K562 (cell line): Measurements from ENCODE around the gene UBAC2. TPM values are rescaled to one million over a fixed set of nuclear protein-coding genes. Genes with fewer than 3 reads are reported as not detected.

Source experiments
- ATAC-seq: fragments of 200-7000 bp; cut with Tn5 transposase; 3 replicates; pipeline ENCODE4 v1.9.1; 2020; ENCODE audit warnings: moderate library complexity
- BruUV-seq: library from RNA; stranded (reverse); fragments of 400-500 nt; replicated peaks from 2 replicates; lab custom pipeline; 2021; lab: Mats Ljungman, UMichigan
- CTCF ChIA-PET: fragments of 300-600 bp; formaldehyde crosslinking; extraction: SDS; loops from one replicate; lab custom pipeline; 2021; ENCODE audit warnings: low intra/inter-chr PET ratio; lab: Yijun Ruan, JAX
- POLR2A ChIA-PET: fragments of 300-600, 350-650 bp; sonication (Branson Sonifier 250); formaldehyde crosslinking; extraction: SDS; loops from one replicate; lab custom pipeline; 2021; ENCODE audit warnings: antibody characterized with exemption, inconsistent platforms; lab: Yijun Ruan, JAX
- DNase-seq, 4 experiments: peaks; one replicate each; pipeline versions ENCODE4 v3.0.0 to v3.0.0-alpha.2; 2011 to 2018; ENCODE audit warnings: low spot score in 3 of 4, mixed read lengths in 3 of 4; ENCODE audit errors: extremely low read depth in 1 of 4
- FAIRE-seq: peaks from 2 replicates; lab custom pipeline; 2011; peaks lifted over from hg19 to GRCh38; lab: Jason Lieb, UNC
- H2AFZ ChIP-seq: 2 replicates; pipeline ENCODE4 v1.6.0; 2011; ENCODE audit warnings: low read depth, low read length, control low read depth, inconsistent platforms
- H3K27ac ChIP-seq: fragments of 200-600 bp; 3 replicates; pipeline ENCODE4 v1.8.0; 2011; ENCODE audit warnings: low read depth, mild to moderate bottlenecking, control low read depth, inconsistent platforms, low read length, moderate library complexity, mixed read lengths; ENCODE audit errors: extremely low read depth
- H3K27me3 ChIP-seq, 2 experiments: fragments of 300-600 bp in 1 of 2; 2 replicates in 1 of 2; 3 replicates in 1 of 2; pipeline versions ENCODE4 v1.6.0 to v1.8.0; 2011; ENCODE audit warnings: inconsistent platforms in 2 of 2, low read length in 2 of 2, mild to moderate bottlenecking in 1 of 2, mixed read lengths in 1 of 2, moderate library complexity in 1 of 2; ENCODE audit not compliant: control insufficient read depth in 2 of 2, insufficient read depth in 2 of 2
- H3K36me3 ChIP-seq: fragments of 300-600 bp; 3 replicates; pipeline ENCODE4 v1.8.0; 2011; ENCODE audit warnings: mild to moderate bottlenecking, low read length, inconsistent platforms; ENCODE audit not compliant: control insufficient read depth, insufficient read depth
- H3K4me1 ChIP-seq, 2 experiments: fragments of 200-600 bp in 1 of 2; replicated peaks in 1 of 2; 2 replicates in 1 of 2; 3 replicates in 1 of 2; pipeline versions ENCODE4 v1.5.1 to v1.8.0; 2011; ENCODE audit warnings: inconsistent platforms in 2 of 2, low read length in 2 of 2, mild to moderate bottlenecking in 1 of 2, mixed read lengths in 1 of 2, moderate library complexity in 1 of 2; ENCODE audit not compliant: control insufficient read depth in 2 of 2, insufficient read depth in 2 of 2
- H3K4me2 ChIP-seq: 2 replicates; pipeline ENCODE4 v1.6.1; 2011; ENCODE audit warnings: low read length, control low read depth, inconsistent platforms, mixed read lengths; ENCODE audit not compliant: insufficient read depth
- H3K4me3 ChIP-seq: fragments of 200-600 bp; sonication (generic), shearing (Covaris generic); 2 replicates; pipeline ENCODE4 v1.5.1; 2016; ENCODE audit warnings: control low read depth, inconsistent platforms
- H3K79me2 ChIP-seq: fragments of 200-600 bp; 3 replicates; pipeline ENCODE4 v1.8.0; 2011; ENCODE audit warnings: low read length, inconsistent platforms; ENCODE audit not compliant: control insufficient read depth, insufficient read depth
- H3K9ac ChIP-seq, 2 experiments: 2 replicates each; pipeline versions ENCODE4 v1.6.0 to v1.6.1; 2011; ENCODE audit warnings: low read depth in 2 of 2, low read length in 2 of 2, control low read depth in 1 of 2, inconsistent platforms in 1 of 2, mild to moderate bottlenecking in 1 of 2, mixed read lengths in 1 of 2; ENCODE audit not compliant: insufficient read depth in 1 of 2
- H3K9me1 ChIP-seq: one replicate; pipeline ENCODE4 v1.6.0; 2011; ENCODE audit warnings: inconsistent platforms, mild to moderate bottlenecking, low read length, moderate library complexity; ENCODE audit not compliant: control insufficient read depth, insufficient read depth
- H3K9me3 ChIP-seq: replicated peaks from 2 replicates; pipeline ENCODE4 v1.5.1; 2011; ENCODE audit warnings: low read depth, low read length, inconsistent platforms; ENCODE audit not compliant: control insufficient read depth, insufficient read depth
- H4K20me1 ChIP-seq: replicated peaks from 2 replicates; pipeline ENCODE4 v1.6.1; 2011; ENCODE audit warnings: low read length, inconsistent platforms, mixed read lengths; ENCODE audit not compliant: control insufficient read depth, insufficient read depth
- BRD4 ChIP-seq: fragments of 200-600 bp; sonication (generic); IDR thresholded peaks from 2 replicates; pipeline ENCODE4 v1.6.1; 2017; ENCODE audit warnings: inconsistent platforms
- GTF2F1 ChIP-seq: IDR thresholded peaks from 2 replicates; pipeline ENCODE4 v1.6.1; 2011; ENCODE audit warnings: low read depth, low read length, improper control_type of control experiment
- KAT8 ChIP-seq: fragments of 450-650 bp; IDR thresholded peaks from 2 replicates; pipeline ENCODE4 v1.6.1; 2016; ENCODE audit warnings: low read depth, mild to moderate bottlenecking
- KDM1A ChIP-seq, 2 experiments: fragments of 450-650 bp; IDR thresholded peaks; 2 replicates each; pipeline ENCODE4 v1.6.1; 2016; ENCODE audit warnings: mild to moderate bottlenecking in 2 of 2
- TSC22D4 ChIP-seq: fragments of 450-650 bp; IDR thresholded peaks from 2 replicates; pipeline ENCODE4 v1.6.1; 2016; ENCODE audit warnings: missing genetic modification characterization, missing biosample characterization, control low read depth
- whole genome bisulfite sequencing: fragments of 100-300 bp; shearing (Covaris generic); methylation state at CpG from one replicate; pipeline ENCODE4 v1.1.6; 2016; ENCODE audit warnings: low coverage, mixed read lengths; ENCODE audit not compliant: insufficient coverage; ENCODE audit errors: missing lambda C conversion rate; 5-methylcytosine and 5-hydroxymethylcytosine counted together
- in situ Hi-C: fragments of 300-500 bp; cut with MboI; formaldehyde crosslinking; loops from 4 replicates; pipeline ENCODE4 v1.15.0; 2018; ENCODE audit warnings: inconsistent platforms, mixed read lengths
- intact Hi-C: fragments of 100-400 bp; cut with micrococcal nuclease; formaldehyde crosslinking; loops from 2 replicates; pipeline ENCODE4 v1.14.2; 2022
- polyA plus RNA-seq, 8 experiments: library from polyadenylated mRNA; depleted of rRNA in 4 of 8; stranded (reverse) in 5 of 8; unstranded in 3 of 8; fragments of >200 nt; fragmentation: Nextera tagmentation in 2 of 8; fragmentation: Illumina TruSeq in 1 of 8; extraction: Ambion mirVana in 2 of 8; extraction: Trizol in 1 of 8; gene quantifications; 2 replicates each; pipeline versions ENCODE4 v1.2.1 to v1.2.3, GENCODE V29; 2011 to 2014; ENCODE audit warnings: inconsistent platforms in 1 of 8, missing spikeins in 1 of 8
- total RNA-seq, 7 experiments: library from RNA; depleted of rRNA in 6 of 7; stranded (reverse); fragments of >200 nt in 6 of 7; fragmentation: Illumina TruSeq in 2 of 7; extraction: Trizol in 2 of 7; gene quantifications; 2 replicates each; pipeline versions ENCODE4 v1.2.1 to v1.2.3, GENCODE V29; 2011 to 2021; ENCODE audit warnings: low replicate concordance in 1 of 7

The UBAC2 gene
- total and polyA plus RNA-seq, 9 of the 15 experiments (the other 6 are each of a cell fraction or from before 2014, with no cell fraction given), result 6.0 to 84.1 (median 32.3) TPM

- TF ChIP-seq KAT8 (no peak), TSC22D4 (no peak), BRD4 (no peak)
These were observed 152.6 kb downstream of the UBAC2 start for GRCh38 chr13:99353246-99353600.

GRCh38 chr13:99353836-99354235 is 153.2 kb downstream of the UBAC2 start:
- H3K79me2 ChIP-seq, result peaks cover 2% of the 10 kb centered on the region; the same call in 2 of the 3 replicates
- H3K27me3 ChIP-seq, result no peaks in the 10 kb centered on the region
- H3K4me3 ChIP-seq, result no peak overlapping the region
- H3K27ac ChIP-seq, result no peak overlapping the region
- H4K20me1 ChIP-seq, result no peaks in the 10 kb centered on the region
- ChIA-PET CTCF (no interaction called here), POLR2A (no interaction called here)
- intact Hi-C loops, result no loop called here
- no peak overlapping the region for H3K9ac ChIP-seq
- peak; percentile 31 to 37; a peak in 1 of 4 replicates for TF ChIP-seq KDM1A (IDR thresholded peaks at IDR 0.05)
- no peak for TF ChIP-seq GTF2F1
- peaks cover 8 to 25% of the 10 kb centered on the region in 2 experiments; a peak in 4 of 5 replicates for H3K4me1 ChIP-seq
- ATAC-seq (no peak), DNase-seq (no peak), FAIRE-seq (no peak)
- H3K36me3 ChIP-seq, result peaks cover 43% of the 10 kb centered on the region; the same call in 2 of the 3 replicates
- in situ Hi-C loops, result no loop called here
- H2AFZ ChIP-seq, result no peak overlapping the region
- H3K9me3 ChIP-seq, result no peaks in the 10 kb centered on the region
- H3K4me2 ChIP-seq, result no peak overlapping the region
- peaks cover 4% of the 10 kb centered on the region for H3K9me1 ChIP-seq
- 67% methylated on average over 7 of the region's 8 CpGs for WGBS
- no TSS peak for BruUV-seq

More at GRCh38 chr13:99353246-99353600, 152.6 kb downstream of the UBAC2 start:
- H3K27ac ChIP-seq, result no peak overlapping the region
- WGBS, result 88% methylated on average over 2 of the region's 2 CpGs
- H3K4me3 ChIP-seq, result no peak overlapping the region
- no peaks in the 10 kb centered on the region for H3K9me3 ChIP-seq
- BruUV-seq, result no TSS peak
- H3K9me1 ChIP-seq, result peaks cover 4% of the 10 kb centered on the region
- intact Hi-C loops, result no loop called here
- peaks cover 8 to 20% of the 10 kb centered on the region in 2 experiments; a peak in 4 of 5 replicates for H3K4me1 ChIP-seq
- ChIA-PET POLR2A (no interaction called here), CTCF (no interaction called here)
- H3K27me3 ChIP-seq, result no peaks in the 10 kb centered on the region
- H3K79me2 ChIP-seq, result peaks cover 2% of the 10 kb centered on the region; the same call in 2 of the 3 replicates
- H4K20me1 ChIP-seq, result no peaks in the 10 kb centered on the region
- in situ Hi-C loops, result no loop called here
- H2AFZ ChIP-seq, result no peak overlapping the region
- DNase-seq (no peak), ATAC-seq (no peak), FAIRE-seq (no peak)
- no peak overlapping the region for H3K4me2 ChIP-seq
- H3K36me3 ChIP-seq, result peaks cover 41% of the 10 kb centered on the region; the same call in 2 of the 3 replicates
- no peak overlapping the region for H3K9ac ChIP-seq
